Thymus (tissue), 11 donors: ENCODE results near the gene TRAPPC12. TPM values are rescaled to one million over a fixed set of nuclear protein-coding genes. Genes with fewer than 3 reads are reported as not detected.
"Not testable (repeated sequence)": the region's sequence is repeated elsewhere in the genome, so short reads cannot be mapped to it uniquely, and the experiment has no call there.

ENCODE experiments used
- DNase-seq, 9 donors: peaks; one replicate each; pipeline ENCODE4 v3.0.0-alpha.2; 2013; ENCODE audit warnings: low spot score in 9 of 9, low read depth in 6 of 9, missing footprints in 1 of 9
- H3K27ac ChIP-seq, 2 donors: one replicate each; pipeline ENCODE4 v1.5.1; 2013; ENCODE audit warnings: control low read depth in 1 of 2, low read depth in 1 of 2, low read length in 1 of 2, mild to moderate bottlenecking in 1 of 2, moderate library complexity in 1 of 2
- H3K27me3 ChIP-seq, 2 donors: one replicate each; pipeline ENCODE4 v1.5.1; 2013; ENCODE audit warnings: low read length in 1 of 2; ENCODE audit not compliant: control insufficient read depth in 2 of 2, insufficient read depth in 1 of 2
- H3K36me3 ChIP-seq, 2 donors: one replicate each; pipeline ENCODE4 v1.5.1; 2013; ENCODE audit warnings: low read length in 1 of 2, mild to moderate bottlenecking in 1 of 2, moderate library complexity in 1 of 2; ENCODE audit not compliant: control insufficient read depth in 2 of 2, insufficient read depth in 2 of 2
- H3K4me1 ChIP-seq, 2 donors: one replicate each; pipeline ENCODE4 v1.5.1; 2013; ENCODE audit warnings: low read length in 2 of 2; ENCODE audit not compliant: control insufficient read depth in 2 of 2, insufficient read depth in 2 of 2
- H3K4me3 ChIP-seq, 2 donors: one replicate each; pipeline ENCODE4 v1.5.1; 2013; ENCODE audit warnings: low read length in 2 of 2, control low read depth in 1 of 2, mild to moderate bottlenecking in 1 of 2
- H3K9me3 ChIP-seq, 2 donors: one replicate each; pipeline ENCODE4 v1.5.1; 2013; ENCODE audit warnings: low read length in 1 of 2, mild to moderate bottlenecking in 1 of 2; ENCODE audit not compliant: control insufficient read depth in 2 of 2, insufficient read depth in 1 of 2
- WGBS: extraction: QIAGEN DNeasy Blood & Tissue Kit; methylation state at CpG from one replicate; pipeline ENCODE4 v1.1.7; 2013; 5-methylcytosine and 5-hydroxymethylcytosine counted together
- polyA plus RNA-seq: library from polyadenylated mRNA; stranded (reverse); fragments of 200-250 nt; gene quantifications from one replicate; pipeline ENCODE4 v1.2.3, GENCODE V29; 2013
- total RNA-seq: library from RNA; stranded (reverse); fragments of 120-200 nt; gene quantifications from one replicate; pipeline ENCODE4 v1.2.4, GENCODE V29; 2013
- donor health status: healthy.

The TRAPPC12 gene
- total and polyA plus RNA-seq, 2 donors = 41.8 to 136 TPM

- 92% methylated on average over 14 of the region's 14 CpGs for WGBS
- H3K27ac ChIP-seq = no peak overlapping the region
- H3K36me3 ChIP-seq = peaks cover 25 to 30% of the 10 kb centered on the region in 2 donors
- DNase-seq = no peak
- no peaks in the 10 kb centered on the region for H3K4me1 ChIP-seq
- H3K4me3 ChIP-seq = no peak overlapping the region
- no peaks in the 10 kb centered on the region for H3K27me3 ChIP-seq
- H3K9me3 ChIP-seq = no peaks in the 10 kb centered on the region
These were observed 123.6 kb downstream of the TRAPPC12 start for GRCh38 chr2:3503046-3503445.

DNA sequence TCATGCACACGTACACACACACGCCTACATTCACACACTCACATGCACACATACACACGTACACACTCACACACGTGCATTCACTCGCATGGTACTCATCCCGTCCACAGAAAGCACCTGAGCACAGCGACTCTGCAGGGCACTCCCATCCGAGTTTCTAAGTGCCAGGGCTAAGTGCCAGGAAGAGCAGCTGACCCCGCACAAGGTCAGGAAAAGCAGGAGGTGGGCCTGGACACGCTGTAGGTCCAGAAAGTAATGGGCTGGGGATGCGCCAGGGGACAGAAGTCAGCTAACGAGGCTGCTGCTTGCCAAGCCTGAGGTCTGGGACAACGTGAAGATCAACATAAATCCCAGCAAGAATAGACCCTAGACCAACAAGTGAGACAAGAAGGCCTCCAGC lies 124.0 kb downstream of the TRAPPC12 start:
- no peaks in the 10 kb centered on the region for H3K27me3 ChIP-seq
- no peak for DNase-seq
- peaks cover 25 to 27% of the 10 kb centered on the region in 2 donors for H3K36me3 ChIP-seq
- H3K4me3 ChIP-seq = no peak overlapping the region
- no peaks in the 10 kb centered on the region for H3K4me1 ChIP-seq
- H3K9me3 ChIP-seq = no peaks in the 10 kb centered on the region
- WGBS = 87% methylated on average over 13 of the region's 13 CpGs
- H3K27ac ChIP-seq = no peak overlapping the region

GRCh38 chr2:3504741-3505140 lies 125.2 kb downstream of the TRAPPC12 start:
- no peaks in the 10 kb centered on the region for H3K9me3 ChIP-seq
- DNase-seq = no peak
- peaks cover 17 to 18% of the 10 kb centered on the region in 2 donors for H3K36me3 ChIP-seq
- H3K27ac ChIP-seq = no peak overlapping the region
- no peak overlapping the region for H3K4me3 ChIP-seq
- 96% methylated on average over 5 of the region's 5 CpGs for WGBS
- no peaks in the 10 kb centered on the region for H3K27me3 ChIP-seq
- H3K4me1 ChIP-seq = no peaks in the 10 kb centered on the region

DNA sequence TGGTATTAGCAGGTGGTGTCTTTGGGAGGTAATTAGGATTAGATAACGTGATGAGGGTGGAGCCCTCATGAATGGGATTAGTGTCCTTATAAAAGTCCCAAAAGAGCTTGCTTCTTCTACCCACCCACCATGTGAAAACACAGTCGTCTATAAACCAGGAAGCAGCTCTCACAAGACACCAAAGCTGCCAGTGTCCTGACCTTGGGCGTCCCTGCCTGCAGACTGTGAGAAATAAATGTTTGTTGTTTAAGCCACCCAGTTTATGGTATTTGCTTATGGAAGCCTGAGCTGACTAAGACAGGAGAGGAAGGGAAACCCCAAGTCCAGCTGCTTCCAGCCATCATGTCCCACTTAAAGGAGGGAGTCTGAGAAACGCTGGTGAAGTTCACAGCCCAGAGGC lies 126.3 kb downstream of the TRAPPC12 start:
- H3K27ac ChIP-seq = no peak overlapping the region
- no peaks in the 10 kb centered on the region for H3K27me3 ChIP-seq
- no peaks in the 10 kb centered on the region for H3K4me1 ChIP-seq
- DNase-seq = no peak
- no peak overlapping the region for H3K4me3 ChIP-seq
- 93% methylated on average over 4 of the region's 4 CpGs for WGBS
- H3K9me3 ChIP-seq = no peaks in the 10 kb centered on the region
- peaks cover 10 to 11% of the 10 kb centered on the region in 2 donors for H3K36me3 ChIP-seq

DNA sequence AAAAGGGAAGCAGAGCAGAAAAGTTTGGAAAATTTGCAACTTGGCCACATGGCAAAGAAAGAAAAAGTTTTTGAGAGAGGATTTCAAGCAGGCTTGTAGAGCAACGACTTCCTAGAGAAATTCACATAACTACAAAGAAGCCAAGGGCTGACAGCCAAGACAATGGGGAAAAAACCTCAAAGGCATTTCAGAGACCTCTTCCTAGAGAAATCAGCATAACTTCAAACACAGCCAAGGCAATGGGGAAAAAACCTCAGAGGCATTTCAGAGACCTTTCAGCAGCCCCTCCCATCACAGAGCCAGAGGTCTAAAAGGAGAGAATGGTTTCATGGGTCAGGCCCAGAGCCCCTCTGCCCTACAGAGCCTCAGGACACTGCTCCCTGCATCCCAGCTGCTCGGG lies 132.6 kb downstream of the TRAPPC12 start:
- H3K9me3 ChIP-seq = peaks cover 0 to 4% of the 10 kb centered on the region in 2 donors
- no peaks in the 10 kb centered on the region for H3K4me1 ChIP-seq
- DNase-seq = no peak
- peaks cover 22 to 24% of the 10 kb centered on the region in 2 donors for H3K36me3 ChIP-seq
- H3K27ac ChIP-seq = no peak overlapping the region
- no peaks in the 10 kb centered on the region for H3K27me3 ChIP-seq
- WGBS = 93% methylated on average over 2 of the region's 2 CpGs
- no peak overlapping the region for H3K4me3 ChIP-seq

GRCh38 chr2:3513026-3513810 lies 133.7 kb downstream of the TRAPPC12 start:
- H3K4me3 ChIP-seq = no peak overlapping the region
- H3K9me3 ChIP-seq = peaks cover 0 to 4% of the 10 kb centered on the region in 2 donors
- 98% methylated on average over 3 of the region's 3 CpGs for WGBS
- H3K27ac ChIP-seq = no peak overlapping the region
- H3K4me1 ChIP-seq = peaks cover 0 to 3% of the 10 kb centered on the region in 2 donors
- no peak for DNase-seq
- no peaks in the 10 kb centered on the region for H3K27me3 ChIP-seq
- H3K36me3 ChIP-seq = peaks cover 22 to 24% of the 10 kb centered on the region in 2 donors

DNA sequence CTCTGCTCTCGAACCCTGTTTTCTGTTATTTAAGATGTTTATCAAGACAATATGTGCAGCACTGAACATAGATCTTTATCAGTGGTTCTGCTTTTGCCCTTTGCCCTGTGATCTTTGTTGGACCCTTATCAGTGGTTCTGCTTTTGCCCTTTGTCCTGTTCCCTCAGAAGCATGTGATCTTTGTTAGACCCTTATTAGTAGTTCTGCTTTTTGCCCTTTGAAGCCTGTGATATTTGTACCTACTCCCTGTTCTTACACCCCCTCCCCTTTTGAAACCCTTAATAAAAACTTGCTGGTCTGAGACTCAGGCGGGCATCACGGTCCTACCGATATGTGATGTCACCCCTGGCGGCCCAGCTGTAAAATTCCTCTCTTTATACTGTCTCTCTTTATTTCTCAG lies 135.9 kb downstream of the TRAPPC12 start:
- H3K27me3 ChIP-seq, H3K4me3 ChIP-seq, DNase-seq, H3K9me3 ChIP-seq, H3K27ac ChIP-seq: not testable (repeated sequence)
- Histone ChIP-seq H3K4me1 (peaks cover 6 to 13% of the 10 kb centered on the region in 2 donors), H3K36me3 (peaks cover 22 to 24% of the 10 kb centered on the region in 2 donors)
- WGBS = 98% methylated on average over 5 of the region's 5 CpGs

DNA sequence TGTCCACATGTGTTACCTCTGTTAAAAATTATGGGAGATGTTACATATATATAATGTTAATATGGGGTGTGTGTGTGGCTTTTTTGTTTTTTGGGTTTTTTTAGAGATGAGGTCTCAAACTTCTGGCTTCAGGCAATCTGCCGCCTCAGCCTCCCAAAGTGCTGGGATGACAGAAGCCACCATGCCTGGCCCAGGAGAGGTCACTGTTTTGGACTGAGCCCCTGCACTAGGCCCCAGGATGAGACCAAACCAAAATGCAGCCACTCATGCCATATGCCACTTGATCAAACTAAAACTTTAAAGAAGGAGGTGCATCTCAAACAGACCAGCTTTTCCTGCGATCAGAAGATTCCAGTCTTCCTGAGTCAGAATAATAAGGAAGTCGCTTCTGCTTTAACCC lies 137.3 kb downstream of the TRAPPC12 start:
- H3K27me3 ChIP-seq = no peaks in the 10 kb centered on the region
- WGBS = 99% methylated on average over 3 of the region's 3 CpGs
- no peak for DNase-seq

DNA sequence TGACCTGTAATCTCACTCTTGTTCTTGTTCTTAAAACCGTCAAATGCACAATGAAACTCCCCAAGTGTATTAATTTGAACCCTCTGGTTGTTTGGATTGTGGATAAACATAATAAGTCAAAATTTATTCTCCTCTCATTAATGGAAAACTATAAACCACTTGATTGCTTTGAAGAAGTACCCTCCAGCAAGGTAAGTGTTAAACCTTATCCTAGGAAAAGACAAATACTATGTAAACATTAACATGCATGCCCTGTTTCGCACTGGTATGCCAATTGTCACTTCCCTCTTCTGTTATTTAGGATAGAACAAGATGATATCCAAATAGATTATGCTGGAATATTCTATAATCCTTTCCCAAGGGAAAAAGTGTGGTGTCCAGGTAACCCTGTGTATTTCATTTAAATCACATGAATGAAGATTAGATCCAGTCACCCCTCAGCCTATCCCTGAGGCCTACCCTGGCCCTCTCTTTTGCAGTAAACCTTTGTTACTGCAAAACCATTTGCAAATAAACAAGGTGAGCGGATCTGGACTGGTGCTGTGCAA lies 138.5 kb downstream of the TRAPPC12 start:
- peak overlapping the region; percentile 64 to 83 for H3K4me3 ChIP-seq
- 39% methylated on average over 3 of the region's 3 CpGs for WGBS
- H3K36me3 ChIP-seq = peaks cover 3 to 5% of the 10 kb centered on the region in 2 donors
- peaks cover 8 to 18% of the 10 kb centered on the region in 2 donors for H3K4me1 ChIP-seq
- peak in 1 of 9 donors; percentile 13 for DNase-seq
- H3K27ac ChIP-seq = peak overlapping the region; percentile 91 to 97
- H3K27me3 ChIP-seq = no peaks in the 10 kb centered on the region
- no peaks in the 10 kb centered on the region for H3K9me3 ChIP-seq

More for the DNA sequence above, 137.3 kb downstream of the TRAPPC12 start:
- no peak overlapping the region for H3K27ac ChIP-seq
- H3K36me3 ChIP-seq = peaks cover 13 to 16% of the 10 kb centered on the region in 2 donors
- H3K9me3 ChIP-seq = peaks cover 0 to 4% of the 10 kb centered on the region in 2 donors
- no peak overlapping the region for H3K4me3 ChIP-seq
- H3K4me1 ChIP-seq = peaks cover 8 to 18% of the 10 kb centered on the region in 2 donors
